ENCODE data around the gene CAD. TPM values are rescaled to one million over a fixed set of nuclear protein-coding genes. Genes with fewer than 3 reads are reported as not detected.
"Not testable (repeated sequence)": the region's sequence is repeated elsewhere in the genome, so short reads cannot be mapped to it uniquely, and the experiment has no call there.

The CAD gene
- total RNA-seq, 1 donor from 2014 or later: 22.8 TPM

DNA sequence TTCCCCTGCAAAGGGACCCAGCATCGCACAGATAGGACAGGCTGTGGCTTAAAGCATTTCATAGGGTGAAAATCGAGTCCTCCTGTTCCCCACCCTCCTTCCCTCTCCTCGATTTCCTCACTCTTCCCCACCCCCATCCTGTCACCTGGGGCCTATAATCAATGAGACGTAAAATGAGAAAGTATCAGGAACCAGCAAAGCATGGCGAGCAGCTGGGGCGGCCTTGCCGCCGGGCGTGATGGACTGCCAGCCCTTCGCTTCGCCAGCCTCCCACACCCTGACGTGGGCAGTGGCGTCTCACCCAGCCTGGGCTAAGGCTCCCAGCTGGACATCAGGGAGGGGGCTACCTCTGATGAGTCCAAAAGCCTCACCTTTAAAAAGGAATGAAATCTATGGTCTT, 34.6 kb downstream of the CAD start:
- DNase-seq (ENCODE audit: low read depth): no peak

DNA sequence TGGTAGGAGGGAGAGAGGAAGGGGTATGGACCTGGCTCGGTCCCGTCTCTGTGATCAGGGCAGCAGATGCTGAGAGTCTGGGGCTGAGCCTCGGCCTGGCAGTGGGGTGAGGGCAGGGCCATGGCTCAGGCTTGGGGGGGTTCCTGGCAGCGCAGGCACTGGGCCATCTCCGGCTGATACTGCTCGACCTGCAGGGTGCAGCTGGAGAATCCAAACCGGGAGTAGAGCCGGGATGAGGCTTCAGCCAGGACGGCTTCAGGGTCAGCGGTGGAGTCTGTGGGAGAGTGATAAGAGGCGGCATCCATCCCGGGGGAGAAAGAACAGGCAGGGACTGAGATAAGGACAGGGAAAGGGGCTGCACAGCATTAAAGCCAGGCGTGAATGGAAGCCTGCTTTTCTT, 38.0 kb downstream of the CAD start:
- no peak for DNase-seq (ENCODE audit: low read depth)

DNA sequence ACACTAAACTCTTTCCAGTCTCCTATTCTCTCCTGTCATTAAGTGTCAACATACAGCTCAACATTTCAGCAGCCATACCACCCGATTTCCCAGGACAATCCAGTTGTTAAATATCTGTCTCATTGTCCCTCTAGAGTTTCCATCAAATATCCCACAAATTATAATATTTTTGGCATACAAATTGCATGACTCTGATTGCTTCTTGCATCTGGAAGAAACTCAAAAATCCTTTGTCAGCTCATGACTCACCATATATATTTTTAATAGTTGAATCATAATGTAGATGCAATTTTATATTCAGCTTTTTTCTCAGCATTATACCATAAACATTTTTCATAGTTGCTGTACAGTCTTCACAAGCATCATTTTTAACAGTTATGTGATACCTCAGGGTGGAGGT, 38.5 kb downstream of the CAD start:
- DNase-seq (ENCODE audit: low read depth): no peak

DNA sequence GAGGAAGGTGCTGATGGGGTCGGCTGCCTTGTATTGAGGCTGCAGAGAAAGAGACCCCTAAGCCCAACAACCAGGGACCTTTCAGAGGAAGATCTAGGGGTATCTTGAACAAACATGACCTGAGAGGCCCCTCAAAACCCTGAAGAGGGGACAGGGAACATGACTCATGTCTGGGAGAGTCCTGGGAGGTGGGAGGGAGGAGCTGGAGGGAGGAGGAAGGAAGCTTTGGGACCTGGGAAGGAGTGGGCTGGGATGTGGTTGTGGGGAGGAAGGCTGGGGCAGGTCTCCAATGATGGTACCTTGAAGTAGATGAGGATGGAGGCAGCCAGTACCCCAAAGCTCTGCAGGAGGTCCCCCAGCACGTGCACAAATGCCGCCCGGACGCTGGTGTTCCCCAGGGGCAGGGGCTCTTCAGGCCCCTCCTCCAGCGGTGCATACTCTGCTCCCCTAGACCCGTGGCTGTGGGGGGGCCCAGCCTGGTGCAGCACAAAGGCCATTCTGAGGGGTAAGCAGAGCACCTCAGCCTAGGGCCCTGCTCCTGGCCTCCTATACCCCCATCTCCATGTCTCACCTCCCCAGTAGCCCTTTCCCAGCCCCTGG, 39.8 kb downstream of the CAD start:
- no peak for DNase-seq (ENCODE audit: low read depth)

DNA sequence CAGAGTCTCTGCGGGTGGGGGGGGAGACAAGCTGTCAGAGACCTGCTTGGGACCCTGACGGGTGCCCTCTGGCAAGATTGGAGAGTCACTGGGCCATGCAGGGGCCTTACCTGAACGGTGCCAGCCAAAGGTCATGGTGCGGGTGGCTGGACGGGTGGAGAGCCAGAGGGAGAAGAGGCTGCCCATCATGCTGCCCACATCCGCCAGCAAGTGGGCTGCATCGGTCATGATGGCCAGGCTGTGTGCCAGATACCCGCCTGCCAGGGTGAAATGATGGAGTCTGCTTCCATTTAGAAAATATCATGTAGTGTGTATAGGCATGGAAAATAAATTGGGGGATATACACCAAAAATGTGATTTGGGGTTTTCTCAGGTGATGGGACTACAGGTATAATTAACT, 40.9 kb downstream of the CAD start:
- no peak for DNase-seq (ENCODE audit: low read depth)

DNA sequence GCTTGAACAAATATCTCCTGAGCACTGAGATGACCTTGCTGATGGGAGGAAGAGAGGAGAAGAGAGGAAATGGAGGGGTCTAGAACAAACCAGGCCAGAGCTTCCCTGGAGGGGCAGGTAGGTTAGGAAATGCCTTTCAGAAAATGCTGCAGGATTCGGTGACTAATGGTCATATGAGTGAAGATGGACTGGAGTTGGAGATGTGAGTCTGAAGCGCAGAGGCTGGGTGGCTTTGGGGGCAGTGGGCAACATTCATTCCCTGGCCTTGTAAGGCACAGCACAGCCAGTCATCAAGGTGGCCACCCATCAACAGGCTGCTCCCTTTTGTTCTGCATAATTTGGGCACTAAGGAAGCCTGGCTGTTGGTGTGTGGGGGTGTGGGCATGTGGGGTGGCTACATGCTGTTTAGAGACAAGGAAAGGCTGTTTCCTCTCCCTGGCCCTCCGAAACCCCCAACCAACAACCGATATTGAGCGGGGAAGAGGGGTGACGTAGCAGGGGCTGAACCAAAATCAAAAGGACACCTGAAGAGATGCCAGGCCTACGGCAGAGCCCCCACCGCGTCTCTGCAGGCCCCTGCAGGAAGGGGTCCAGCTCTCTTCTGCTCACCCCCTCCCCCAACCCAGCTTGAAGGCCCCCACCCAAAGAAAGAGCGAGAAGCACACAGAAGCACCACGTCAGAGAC, 44.2 kb downstream of the CAD start:
- DNase-seq (ENCODE audit: low read depth): no peak

DNA sequence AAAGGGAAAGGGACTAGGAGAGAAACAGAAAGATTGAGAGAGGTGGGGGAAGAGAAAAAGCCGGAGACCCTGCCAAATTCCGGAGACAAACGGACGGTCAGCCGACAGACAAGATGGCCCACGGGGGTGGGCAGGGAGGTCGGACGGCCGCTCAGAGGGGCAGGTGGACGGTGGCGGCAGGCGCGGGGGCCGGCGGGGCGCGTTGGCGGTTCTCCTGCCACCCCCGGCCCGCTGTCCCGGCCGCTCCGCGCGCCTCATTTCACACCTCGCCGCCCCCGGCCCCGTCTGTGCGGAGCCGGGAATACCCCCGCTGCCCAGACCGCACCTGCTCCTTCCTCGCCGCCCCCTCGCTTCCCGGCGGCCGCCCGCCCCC, 44.7 kb downstream of the CAD start:
- no peak for DNase-seq (ENCODE audit: low read depth)

DNA sequence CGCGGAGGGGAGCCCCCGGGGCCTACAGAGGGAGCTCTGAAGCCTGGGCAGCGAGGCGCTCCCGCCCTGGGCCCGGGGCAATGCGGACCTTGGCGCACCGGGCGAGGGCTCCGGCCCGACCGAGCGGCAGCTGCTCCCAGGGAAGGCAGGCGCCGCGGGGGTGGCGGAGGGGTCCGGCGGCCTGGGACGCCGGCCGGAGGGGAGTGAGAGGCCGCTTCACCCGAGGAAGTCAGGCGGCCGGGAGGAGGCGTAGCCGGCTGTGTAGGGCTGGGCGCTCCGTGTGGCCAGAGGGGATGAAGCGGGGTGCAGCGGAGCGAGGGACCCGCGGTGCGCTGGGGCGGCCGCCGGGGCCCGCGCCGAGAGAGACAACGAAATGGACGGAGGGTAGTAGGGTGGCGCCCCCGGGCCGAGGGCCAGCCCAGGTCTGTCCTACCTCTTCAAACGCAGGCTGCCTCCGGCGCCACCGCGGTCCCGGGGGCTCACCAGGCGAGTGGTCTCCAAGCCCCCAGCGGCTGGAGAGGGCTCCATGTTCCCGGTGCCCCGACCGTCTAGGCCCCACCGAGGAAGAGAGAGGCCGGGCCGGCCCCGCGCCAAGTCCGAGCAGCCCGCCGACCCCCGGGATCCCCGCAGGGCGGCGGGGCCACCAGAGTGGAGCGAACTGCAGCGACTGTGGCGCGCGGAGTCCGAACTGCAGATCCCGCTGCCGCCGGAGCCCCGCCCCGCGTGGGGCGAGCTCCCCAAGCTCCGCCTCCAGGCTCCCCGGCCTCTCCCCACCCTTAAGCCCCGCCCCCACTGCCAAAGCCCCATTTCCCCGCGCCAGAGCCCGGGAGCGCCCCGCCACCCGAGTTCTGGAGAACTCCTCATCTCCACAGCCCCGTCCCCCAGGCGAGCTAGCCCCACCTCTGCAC, 45.5 kb downstream of the CAD start, which contains the start of gene SLC30A3:
TSS of gene SLC30A3 (minus strand) at position 669 of the 908 bp plus-strand sequence. CDS start at position 528, 141 bp downstream.
- DNase-seq (ENCODE audit: low read depth): peak; percentile 36

DNA sequence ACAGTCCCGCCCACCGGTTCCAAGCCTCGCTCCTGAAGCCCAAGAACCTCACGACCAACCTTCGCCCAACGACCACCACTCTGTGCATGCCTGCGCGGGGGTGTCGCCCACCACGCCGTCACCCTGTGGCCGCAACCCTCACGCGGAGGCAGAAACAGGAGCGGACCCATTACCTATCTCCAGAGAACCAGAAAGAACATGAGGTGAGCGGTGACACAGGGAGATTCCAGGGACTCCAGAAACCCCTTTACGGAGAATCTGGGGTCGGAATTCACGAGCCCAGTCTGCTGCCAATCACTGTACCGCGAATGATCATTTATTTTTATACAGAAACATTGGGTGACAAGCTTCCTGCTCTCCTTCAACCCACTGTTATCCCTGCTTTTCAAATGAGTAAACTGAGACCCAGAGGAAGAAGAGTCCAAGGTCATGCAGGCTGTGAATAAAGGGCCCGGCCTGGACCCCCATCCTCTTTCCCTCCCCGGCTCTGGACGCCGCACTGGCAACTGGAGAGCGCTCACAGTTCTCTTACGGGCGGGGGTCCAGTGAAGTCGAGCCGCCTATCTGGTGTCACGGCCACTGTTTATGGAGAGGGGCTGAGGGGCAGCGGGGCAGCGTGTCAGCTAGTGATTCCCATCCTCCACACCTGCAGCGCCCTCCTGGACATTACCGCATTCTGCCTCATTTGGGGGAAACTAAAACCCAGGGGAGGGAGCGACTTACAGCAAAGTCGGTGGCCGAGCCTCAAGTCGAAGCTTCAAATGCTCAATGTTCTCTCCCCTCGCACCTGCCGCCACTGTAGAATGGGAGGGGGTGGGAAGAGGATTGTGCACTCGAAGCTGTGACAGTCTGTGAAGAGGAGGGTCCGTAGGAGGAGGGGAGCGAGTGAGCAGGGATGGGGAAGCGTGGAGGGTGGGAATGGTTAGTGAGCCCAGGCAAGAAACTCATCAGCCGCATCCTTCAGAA, 46.4 kb downstream of the CAD start:
- no peak for DNase-seq (ENCODE audit: low read depth)

DNA sequence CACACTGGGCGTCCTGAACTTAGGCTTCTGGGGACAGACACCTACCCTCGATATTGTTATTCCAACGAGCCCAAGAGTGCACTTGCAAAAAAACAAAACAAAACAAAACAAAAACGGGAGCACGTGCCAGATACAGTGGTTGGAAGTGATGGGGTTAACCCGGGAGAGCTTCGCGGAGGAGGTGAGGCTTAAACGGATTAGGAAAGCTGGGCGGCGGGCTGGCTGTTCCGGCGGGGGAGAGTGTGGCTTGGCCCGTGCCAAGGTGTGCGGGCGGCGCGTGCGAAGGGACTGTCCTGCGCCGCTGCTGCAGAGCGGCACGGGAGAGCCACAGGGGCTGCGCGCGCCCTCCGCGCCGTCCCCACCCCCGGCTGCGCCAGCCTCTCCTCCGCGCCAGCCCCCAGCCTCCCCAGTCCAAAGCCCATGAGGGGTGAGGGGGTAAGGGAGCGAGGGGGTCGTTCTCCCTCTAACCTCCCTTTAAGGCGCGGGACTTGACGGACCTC, 47.1 kb downstream of the CAD start:
- DNase-seq (ENCODE audit: low read depth): no peak

DNA sequence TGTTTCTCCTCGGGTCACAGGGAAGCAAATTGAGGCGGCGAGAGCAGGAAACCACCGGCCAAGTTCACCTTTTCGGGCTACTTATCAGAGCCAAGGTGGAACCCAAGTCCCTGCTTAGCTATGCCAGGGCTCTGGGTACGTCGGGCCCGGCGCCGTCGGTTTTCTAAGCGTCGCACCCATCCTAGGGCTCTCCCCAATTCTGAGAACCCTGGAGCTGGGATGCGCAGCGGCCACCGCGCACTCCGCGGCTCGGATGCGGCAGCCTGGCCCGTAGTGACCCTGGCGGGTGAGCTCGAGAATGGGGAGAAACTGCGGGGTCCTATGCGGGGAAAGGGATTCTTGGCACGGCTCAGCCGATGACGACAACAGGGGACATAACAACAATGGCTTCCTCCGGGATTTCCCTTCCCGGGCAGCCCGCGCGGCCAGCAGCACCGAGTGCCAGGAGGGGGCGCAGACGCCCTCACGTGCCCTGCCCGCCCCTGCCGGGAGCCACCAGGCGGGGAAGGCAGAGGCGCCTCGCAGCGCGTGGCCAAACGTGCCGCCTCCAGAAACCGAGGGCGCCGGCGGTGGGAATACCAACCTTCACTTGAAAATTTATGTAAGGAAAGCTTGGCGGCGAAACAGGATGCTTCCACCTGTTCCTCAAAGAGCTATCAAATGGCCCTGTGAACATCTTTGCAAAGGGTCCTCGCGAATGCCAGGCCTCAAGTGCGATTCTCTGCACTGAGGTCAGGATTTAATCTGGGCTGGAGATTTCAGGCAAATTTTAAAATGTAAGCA, 47.8 kb downstream of the CAD start:
- peak; percentile 72 for DNase-seq (ENCODE audit: low read depth)

DNA sequence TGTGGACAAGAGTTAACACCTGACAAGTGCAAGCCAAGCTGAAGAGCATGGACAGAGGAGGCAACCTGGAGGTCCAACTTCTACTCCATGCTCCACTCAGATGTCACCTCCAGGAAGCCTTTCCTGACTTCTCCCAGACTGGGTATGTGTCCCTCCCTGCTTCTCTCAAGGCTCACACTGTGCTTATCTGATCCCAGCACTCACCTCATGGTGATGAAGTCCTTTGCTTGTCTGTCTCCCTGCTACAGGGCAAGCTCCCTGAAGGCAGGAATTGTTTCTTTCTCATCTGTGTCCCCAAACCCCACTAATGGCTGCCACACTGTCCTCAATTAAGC, 48.3 kb downstream of the CAD start:
- no peak for DNase-seq (ENCODE audit: low read depth)

DNA sequence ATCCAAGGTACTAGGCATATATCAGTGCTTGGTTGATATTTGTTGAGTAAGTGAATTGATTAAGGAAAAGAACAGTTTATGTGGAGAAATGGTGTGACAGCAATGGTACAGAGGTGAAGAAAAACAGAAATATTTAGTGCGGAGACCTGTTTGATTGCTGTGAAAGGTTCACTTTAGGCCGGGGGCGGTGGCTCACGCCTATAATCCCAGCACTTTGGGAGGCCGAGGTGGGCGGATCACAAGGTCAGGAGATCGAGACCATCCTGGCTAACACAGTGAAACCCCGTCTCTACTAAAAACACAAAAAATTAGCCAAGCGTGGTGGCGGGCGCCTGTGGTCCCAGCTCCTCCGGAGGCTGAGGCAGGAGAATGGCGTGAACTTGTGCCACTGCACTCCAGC, 51.1 kb downstream of the CAD start:
- DNase-seq (ENCODE audit: low read depth): not testable (repeated sequence)

DNA sequence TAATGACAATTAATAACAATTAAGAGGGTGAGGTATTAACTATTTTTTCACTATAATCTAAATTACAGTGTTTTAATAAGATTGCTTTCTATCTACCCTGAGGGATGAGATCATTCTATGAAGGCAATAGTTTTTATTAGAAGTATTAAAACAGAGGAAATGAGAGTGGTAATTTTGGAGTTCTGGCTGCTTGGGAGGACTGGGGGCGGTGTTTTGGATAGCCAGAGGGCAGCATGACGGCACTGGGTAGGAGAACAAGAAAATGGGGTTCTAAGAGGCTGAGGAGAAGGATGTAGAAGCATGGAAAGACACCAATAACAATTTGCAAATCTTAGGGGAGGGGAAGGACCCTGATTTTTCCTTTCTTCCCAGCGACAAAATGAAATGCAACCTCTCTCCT, 53.0 kb downstream of the CAD start:
- no peak for DNase-seq (ENCODE audit: low read depth)

DNA sequence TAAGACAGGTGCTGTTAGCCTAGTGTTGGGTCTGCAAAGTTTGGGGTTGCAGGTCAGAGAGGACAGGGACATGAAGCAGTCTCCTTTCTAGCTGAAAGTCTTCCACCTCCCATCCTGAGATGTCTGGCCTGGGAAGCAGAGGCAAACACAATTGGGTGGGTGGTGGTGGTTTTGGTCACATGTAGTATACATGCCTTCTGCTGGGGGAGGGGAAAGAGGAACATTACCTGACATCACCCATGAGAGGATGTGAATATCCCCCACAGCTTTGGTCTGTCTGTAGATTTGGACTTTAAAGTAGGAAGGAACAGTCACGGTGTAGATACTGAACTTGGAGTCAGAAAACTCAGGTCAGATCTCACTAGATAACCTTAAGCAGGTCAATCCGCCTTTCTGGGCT, 53.5 kb downstream of the CAD start:
- no peak for DNase-seq (ENCODE audit: low read depth)

DNA sequence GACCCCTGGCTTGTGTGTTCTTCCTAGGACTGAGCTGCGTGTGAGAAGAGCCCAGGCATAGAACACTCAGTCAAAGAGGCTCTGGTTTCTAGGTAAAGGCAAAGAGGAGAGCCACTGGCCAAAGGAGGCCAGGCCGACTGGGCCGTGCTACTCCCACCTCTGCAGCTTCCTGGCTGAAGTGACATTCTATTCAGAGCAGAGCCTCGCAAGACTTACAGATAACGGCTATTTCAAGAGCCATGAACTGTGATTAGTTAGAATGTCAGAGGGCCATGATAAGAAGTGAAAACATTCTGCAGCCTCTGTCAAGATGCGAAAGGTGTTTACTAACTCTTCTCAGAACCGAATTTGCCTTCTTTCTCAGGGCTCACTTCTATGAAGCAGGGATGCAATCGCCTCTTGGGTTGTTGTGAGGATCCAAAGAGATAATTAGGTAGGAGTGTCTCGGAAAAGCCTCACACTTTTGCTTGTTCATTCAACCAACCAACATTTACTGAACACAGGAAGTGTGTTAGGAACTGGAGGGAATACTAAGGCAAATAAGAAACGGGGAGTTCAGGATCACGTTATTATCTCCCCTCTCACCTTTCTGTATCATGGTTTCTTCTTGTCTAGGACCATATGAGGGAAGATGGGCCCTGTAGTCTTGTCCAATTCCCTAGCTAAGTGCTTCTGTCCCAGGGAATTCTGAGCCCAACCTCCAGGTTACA, 54.6 kb downstream of the CAD start:
- no peak for DNase-seq (ENCODE audit: low read depth)

DNA sequence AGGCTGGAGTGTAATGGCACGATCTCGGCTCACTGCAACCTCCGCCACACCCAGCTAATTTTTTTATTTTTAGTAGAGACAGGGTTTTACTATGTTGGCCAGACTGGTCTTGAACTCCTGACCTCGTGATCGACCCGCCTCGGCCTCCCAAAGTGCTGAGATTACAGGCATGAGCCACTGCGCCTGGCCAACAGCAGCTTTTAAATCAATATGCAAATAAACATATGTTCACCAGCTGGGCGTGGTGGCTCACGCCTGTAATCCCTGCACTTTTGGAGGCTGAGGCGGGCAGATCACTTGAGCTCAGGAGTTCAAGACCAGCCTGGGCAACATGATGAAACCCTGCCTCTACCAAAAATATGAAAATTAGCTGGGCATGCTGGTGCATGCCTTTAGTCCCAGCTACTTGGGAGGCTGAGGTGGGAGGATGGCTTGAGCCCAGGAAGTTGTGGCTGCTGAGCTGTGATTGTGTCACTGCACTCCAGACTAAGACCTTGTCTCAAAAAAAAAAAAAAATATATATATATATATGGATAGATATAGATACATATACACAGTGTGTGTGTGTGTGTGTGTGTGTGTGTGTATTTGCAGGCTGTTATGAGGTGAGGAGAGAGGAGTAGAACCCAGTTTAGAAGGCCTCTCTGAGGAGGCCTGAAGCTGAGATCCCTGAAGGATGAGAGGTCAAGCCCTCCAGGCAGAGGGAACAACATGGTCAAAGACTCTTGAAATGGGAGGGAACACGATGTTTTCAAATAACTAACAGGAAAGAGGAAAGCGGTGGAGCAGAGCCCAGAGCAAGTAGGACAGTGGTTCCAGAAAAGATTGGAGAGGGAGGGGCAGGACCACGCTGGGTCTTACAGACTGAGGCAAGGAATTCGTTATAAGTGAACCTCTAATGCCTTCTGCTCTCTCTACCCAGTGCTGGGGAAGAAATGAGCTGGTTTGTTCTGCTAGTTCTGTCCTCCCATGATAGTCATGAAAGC, 55.7 kb downstream of the CAD start:
- not testable (repeated sequence) for DNase-seq (ENCODE audit: low read depth)

All from myocyte (in vitro differentiated cells).